ENCODE data around the gene ARID1B. TPM values are rescaled to one million over a fixed set of nuclear protein-coding genes. Genes with fewer than 3 reads are reported as not detected.

Gene ARID1B
- total and polyA plus RNA-seq, 8 donors, result 16.2 to 68.0 (median 42.5) TPM

- no peak for FAIRE-seq
- Histone ChIP-seq H3K27me3 (no peaks in the 10 kb centered on the region), H3K9me3 (no peaks in the 10 kb centered on the region), H3K27ac (peak overlapping the region; percentile 13 to 90 (median 48)), H3K36me3 (peaks cover 0 to 31% (median 12%) of the 10 kb centered on the region in 3 donors), H3K4me3 (peak overlapping the region in 3 of 4 donors; percentile 4 to 38 (median 37)), H3K4me1 (peaks cover 13 to 23% (median 18%) of the 10 kb centered on the region in 3 donors)
- 51 to 62% methylated on average over 17 of the region's 17 CpGs for WGBS, 2 donors
- DNase-seq, result peak in 4 of 6 donors; percentile 24 to 76 (median 56)
- no peak for TF ChIP-seq CTCF (IDR thresholded peaks at IDR 0.05)
- peak in 2 of 4 donors; percentile 15 for ATAC-seq
- intact Hi-C loops (cut with DNase I), result no loop called here
These were observed 423.4 kb downstream of the ARID1B start for GRCh38 chr6:157200611-157201010.

- no peak for ATAC-seq
- 51 to 59% methylated on average over 17 of the region's 17 CpGs for WGBS, 2 donors
- peaks cover 0 to 35% (median 12%) of the 10 kb centered on the region in 3 donors for H3K36me3 ChIP-seq
- intact Hi-C loops (cut with DNase I), result no loop called here
- H3K27ac ChIP-seq, result peak overlapping the region in 2 of 4 donors; percentile 15 to 90
- FAIRE-seq, result no peak
- peaks cover 13 to 23% (median 18%) of the 10 kb centered on the region in 3 donors for H3K4me1 ChIP-seq
- H3K9me3 ChIP-seq, result no peaks in the 10 kb centered on the region
- H3K4me3 ChIP-seq, result peak overlapping the region in 2 of 4 donors; percentile 37 to 38
- DNase-seq, result peak in 2 of 6 donors; percentile 20 to 76
- TF ChIP-seq CTCF (IDR thresholded peaks at IDR 0.05), result no peak
- no peaks in the 10 kb centered on the region for H3K27me3 ChIP-seq
These were observed 423.9 kb downstream of the ARID1B start for GRCh38 chr6:157201083-157201482.

GRCh38 chr6:157203312-157203744, 426.1 kb downstream of the ARID1B start:
- WGBS, 2 donors, result 20 to 26% methylated on average over 11 of the region's 11 CpGs
- H3K36me3 ChIP-seq, result peaks cover 0 to 43% (median 20%) of the 10 kb centered on the region in 3 donors
- peak in 4 of 6 donors; percentile 65 to 74 (median 70) for DNase-seq
- H3K4me3 ChIP-seq, result peak overlapping the region in 1 of 4 donors; percentile 1
- H3K9me3 ChIP-seq, result no peaks in the 10 kb centered on the region
- intact Hi-C loops (cut with DNase I), result no loop called here
- peak overlapping the region; percentile 44 to 74 (median 62) for H3K27ac ChIP-seq
- H3K4me1 ChIP-seq, result peaks cover 12 to 13% (median 12%) of the 10 kb centered on the region in 3 donors
- ATAC-seq, result peak; percentile 35 to 59 (median 54)
- no peak for TF ChIP-seq CTCF (IDR thresholded peaks at IDR 0.05)
- FAIRE-seq, result no peak
- no peaks in the 10 kb centered on the region for H3K27me3 ChIP-seq

GRCh38 chr6:157203764-157204163, 426.6 kb downstream of the ARID1B start:
- no peak for FAIRE-seq
- peaks cover 0 to 43% (median 20%) of the 10 kb centered on the region in 3 donors for H3K36me3 ChIP-seq

More at GRCh38 chr6:157203764-157204163, 426.6 kb downstream of the ARID1B start:
- intact Hi-C loops (cut with DNase I), result no loop called here
- Histone ChIP-seq H3K4me1 (peaks cover 11 to 13% (median 12%) of the 10 kb centered on the region in 3 donors), H3K4me3 (peak overlapping the region in 1 of 4 donors; percentile 1), H3K9me3 (no peaks in the 10 kb centered on the region), H3K27ac (peak overlapping the region; percentile 44 to 74 (median 62)), H3K27me3 (no peaks in the 10 kb centered on the region)
- no peak for TF ChIP-seq CTCF (IDR thresholded peaks at IDR 0.05)
- DNase-seq, result no peak
- WGBS, 2 donors, result 33 to 36% methylated on average over 6 of the region's 6 CpGs
- peak in 1 of 4 donors; percentile 1 for ATAC-seq

Data from pancreas (tissue), 10 donors.